Fibroblast of skin of right quadriceps (primary cell): Measurements from ENCODE around the gene SHISAL2B.
"Not testable (repeated sequence)": the region's sequence is repeated elsewhere in the genome, so short reads cannot be mapped to it uniquely, and the experiment has no call there.

Source experiments
- DNase-seq: peaks from one replicate; pipeline ENCODE4 v3.0.0-alpha.2; 2013

SHISAL2B gene

DNA sequence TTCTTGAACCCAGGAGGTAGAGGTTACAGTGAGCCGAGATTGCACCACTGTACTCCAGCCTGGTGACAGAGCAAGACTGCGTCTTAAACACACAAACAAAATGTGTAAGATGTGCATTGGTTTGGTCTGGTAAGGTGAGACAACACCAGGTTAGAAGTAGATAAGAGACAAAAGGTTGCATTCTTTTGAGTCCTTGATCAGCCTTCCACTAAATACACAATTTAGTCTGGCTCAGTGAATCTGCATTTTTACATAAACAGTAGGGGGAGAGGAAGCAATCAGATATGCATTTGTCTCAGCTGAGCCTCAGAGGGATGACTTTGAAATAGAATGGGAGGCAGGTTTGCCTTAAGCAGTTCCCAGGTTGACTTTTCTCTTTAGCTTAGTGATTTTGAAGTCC, 15.8 kb downstream of the SHISAL2B start:
- not testable (repeated sequence) for DNase-seq

- DNase-seq, result no peak
These were observed 16.9 kb downstream of the SHISAL2B start for GRCh38 chr5:64707191-64707590.

DNA sequence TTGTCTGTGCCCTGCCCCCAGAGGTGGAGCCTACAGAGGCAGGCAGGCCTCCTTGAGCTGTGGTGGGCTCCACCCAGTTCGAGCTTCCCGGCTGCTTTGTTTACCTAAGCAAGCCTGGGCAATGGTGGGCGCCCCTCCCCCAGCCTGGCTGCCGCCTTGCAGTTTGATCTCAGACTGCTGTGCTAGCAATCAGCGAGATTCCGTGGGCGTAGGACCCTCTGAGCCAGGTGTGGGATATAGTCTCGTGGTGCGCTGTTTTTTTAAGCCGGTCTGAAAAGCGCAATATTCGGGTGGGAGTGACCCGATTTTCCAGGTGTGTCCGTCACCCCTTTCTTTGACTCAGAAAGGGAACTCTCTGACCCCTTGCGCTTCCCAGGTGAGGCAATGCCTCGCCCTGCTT, 24.2 kb downstream of the SHISAL2B start:
- DNase-seq, result not testable (repeated sequence)

DNA sequence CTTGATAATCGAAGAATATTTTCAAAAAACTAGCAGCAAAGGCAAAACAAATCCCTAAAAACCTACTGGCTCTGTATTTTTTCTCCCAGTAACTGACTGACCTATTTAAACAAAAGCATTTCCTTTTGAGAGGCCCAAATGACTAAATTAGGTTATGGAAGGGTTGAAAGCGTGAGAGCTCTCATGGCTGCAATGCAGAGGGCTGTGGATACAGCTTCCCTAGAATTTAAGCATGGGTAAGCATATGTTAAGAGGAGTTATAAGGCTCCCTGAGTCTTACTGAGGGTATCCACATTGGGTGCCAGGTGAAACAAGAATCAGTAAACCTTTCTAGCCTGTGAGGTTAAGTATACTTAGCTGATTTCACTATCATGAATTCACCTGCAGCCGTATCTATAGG, 32.3 kb downstream of the SHISAL2B start:
- no peak for DNase-seq

DNA sequence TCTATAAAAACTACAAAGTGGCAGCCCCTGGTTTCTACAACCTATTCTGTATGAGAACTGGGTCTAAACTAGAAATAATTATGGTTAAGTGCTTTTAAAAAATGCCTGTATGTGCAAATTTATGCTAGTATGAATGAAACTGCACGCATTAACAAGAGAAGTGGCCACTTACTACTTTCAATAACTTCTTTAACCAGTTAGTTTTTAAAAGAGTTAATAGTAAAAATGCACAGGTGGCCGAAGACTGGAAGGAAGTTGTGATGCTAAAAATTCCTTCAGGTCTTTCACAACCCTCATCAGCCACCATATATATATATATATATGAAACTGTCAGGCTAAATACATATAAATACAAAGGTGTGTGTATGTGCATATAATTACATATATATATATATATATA, 36.8 kb downstream of the SHISAL2B start:
- no peak for DNase-seq

GRCh38 chr5:64742411-64742810, 52.1 kb downstream of the SHISAL2B start:
- no peak for DNase-seq

DNA sequence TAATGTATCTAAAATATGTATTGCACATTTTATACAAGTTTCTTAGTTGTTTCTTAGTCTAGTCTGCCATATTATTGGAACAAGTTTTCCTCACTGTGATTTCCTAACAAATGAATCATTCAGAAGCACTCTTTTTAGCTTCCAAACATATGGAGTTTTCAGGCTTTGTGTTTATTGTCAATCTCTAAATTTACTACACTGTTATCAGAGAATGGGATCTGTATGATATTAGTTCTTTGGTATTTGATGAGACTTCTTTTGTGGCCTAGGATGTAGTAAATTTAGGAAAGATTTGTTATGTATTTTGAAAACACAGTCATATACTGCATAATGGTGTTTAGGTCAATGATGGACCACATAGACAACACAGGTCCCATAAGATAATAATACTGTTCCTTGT, 52.5 kb downstream of the SHISAL2B start:
- DNase-seq, result peak; percentile 19

DNA sequence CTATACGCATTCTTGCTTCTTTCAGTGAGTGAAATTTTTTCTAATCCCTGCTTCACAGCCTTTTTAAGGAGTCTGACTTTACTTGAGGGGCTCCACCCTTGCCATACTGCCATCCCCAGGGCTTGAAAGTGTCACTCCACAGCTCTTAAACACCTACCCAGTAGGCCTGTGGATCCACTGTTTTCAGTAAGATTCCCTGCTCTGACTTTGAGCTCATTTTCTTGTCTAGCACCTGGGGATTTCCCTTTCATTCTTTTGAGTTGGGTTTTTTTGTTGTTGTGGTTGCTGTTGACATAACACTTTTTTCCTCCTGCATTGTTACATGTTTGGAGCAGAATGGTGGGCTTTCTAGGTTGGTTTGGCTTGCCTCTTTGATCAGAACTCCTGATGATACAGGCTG, 54.6 kb downstream of the SHISAL2B start:
- no peak for DNase-seq

DNA sequence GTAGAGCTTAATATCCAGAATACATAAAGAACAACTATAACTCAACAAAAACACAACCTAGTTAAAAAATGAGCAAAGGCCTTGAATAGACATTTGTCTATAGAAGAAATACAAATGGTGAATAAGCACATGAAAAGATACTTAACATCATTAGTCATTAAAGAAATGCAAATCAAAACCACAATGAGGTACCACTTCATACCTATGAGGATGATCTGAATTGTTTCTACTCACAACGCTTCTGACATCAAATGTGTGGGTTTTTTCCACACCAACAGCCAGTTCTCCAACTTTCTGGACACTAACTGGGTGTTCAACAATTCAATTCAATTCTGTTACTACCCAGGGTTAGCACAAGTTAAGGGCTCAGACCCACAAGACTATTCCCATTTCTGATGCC, 56.1 kb downstream of the SHISAL2B start:
- peak; percentile 5 for DNase-seq

GRCh38 chr5:64749385-64749784, 59.1 kb downstream of the SHISAL2B start:
- no peak for DNase-seq

- DNase-seq, result no peak
These were observed 63.8 kb downstream of the SHISAL2B start for GRCh38 chr5:64754066-64754465.

DNA sequence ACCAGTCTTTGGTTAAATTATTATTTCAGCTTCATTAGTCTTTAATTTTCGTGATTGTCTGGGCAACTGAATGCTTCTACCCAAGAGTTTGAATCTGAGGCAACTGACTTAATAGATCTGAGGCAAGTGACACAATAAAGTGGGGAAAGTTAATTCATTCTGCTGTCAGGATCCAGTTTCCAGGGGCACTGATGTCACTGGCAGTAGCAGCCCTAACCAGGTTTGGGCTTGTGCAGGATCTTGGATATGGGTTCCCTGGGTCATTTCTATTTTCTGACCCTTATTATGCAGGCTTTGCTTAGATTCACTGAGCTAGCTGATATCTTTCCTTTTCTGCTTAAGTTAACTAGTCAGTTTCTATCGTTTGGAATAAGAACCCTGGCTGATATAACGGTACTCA, 68.6 kb downstream of the SHISAL2B start:
- DNase-seq, result no peak

DNA sequence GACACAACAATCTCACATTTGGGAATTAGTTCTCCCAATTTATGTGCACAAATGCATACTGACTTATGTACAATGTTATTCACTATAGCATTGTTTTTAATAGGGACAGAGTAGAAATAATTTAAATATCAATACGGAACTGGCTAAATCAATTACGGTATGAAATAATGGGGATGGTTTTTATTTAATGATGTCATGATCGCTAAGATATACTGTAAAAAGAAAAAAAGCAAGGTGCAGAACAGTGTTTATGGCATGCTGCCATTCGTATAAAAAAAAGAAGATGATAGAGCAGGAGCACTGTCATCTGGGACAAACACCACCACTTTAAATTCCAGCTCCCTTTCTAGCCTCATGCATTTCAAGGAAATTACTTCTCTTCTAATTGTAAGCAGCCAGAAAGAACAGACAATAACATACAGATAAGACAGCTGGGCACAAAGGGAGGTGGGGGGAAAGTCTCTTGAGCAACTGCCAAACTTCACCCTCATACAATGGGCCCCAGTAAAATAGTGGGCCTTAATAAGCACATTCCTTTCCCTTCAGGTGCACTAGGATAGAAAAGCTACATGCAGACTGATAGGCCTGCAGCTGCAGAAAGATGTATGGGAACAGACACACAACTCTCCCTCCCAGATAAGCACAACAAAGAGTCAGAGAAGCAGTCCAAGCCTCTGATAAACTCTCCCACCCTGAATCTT, 69.8 kb downstream of the SHISAL2B start:
- DNase-seq, result no peak

- no peak for DNase-seq
These were observed 73.7 kb downstream of the SHISAL2B start for GRCh38 chr5:64763948-64764503.

DNA sequence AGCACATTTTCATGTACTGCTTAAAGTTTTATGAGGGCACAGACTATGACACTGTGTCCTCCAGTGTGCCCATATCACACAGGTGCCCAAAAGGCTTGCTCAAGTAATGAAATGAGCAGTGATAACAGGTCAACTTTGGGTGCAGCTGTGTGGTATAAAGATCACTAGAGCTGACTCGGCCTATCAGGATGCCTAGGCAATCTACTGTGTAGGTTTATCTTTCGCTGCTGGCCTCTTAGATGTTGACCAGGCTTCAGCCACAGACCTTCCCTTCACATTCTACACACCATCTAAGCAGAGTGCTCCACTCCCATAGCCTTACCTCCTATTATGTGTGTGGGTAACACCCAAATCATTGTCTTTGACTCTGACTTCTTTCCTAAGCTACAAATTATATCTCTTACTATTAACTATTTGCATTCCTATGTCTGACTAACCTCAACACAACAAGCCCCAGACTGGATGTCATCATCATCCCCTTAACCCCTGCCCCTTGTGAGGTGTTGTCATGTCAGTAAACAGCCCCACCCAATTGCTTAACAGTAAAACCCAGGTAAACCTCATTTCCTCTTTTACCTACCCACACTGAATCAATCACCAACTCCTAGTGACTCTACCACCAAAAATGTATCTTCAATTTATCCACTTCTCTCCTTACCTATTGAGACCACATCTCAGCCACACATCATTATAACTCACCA, 75.7 kb downstream of the SHISAL2B start:
- DNase-seq, result no peak

- DNase-seq, result no peak
These were observed 76.6 kb downstream of the SHISAL2B start for GRCh38 chr5:64766941-64767340.
